ENCODE data around the gene IRF2BP2.
"Not testable (repeated sequence)": the region's sequence is repeated elsewhere in the genome, so short reads cannot be mapped to it uniquely, and the experiment has no call there.

IRF2BP2 gene

DNA sequence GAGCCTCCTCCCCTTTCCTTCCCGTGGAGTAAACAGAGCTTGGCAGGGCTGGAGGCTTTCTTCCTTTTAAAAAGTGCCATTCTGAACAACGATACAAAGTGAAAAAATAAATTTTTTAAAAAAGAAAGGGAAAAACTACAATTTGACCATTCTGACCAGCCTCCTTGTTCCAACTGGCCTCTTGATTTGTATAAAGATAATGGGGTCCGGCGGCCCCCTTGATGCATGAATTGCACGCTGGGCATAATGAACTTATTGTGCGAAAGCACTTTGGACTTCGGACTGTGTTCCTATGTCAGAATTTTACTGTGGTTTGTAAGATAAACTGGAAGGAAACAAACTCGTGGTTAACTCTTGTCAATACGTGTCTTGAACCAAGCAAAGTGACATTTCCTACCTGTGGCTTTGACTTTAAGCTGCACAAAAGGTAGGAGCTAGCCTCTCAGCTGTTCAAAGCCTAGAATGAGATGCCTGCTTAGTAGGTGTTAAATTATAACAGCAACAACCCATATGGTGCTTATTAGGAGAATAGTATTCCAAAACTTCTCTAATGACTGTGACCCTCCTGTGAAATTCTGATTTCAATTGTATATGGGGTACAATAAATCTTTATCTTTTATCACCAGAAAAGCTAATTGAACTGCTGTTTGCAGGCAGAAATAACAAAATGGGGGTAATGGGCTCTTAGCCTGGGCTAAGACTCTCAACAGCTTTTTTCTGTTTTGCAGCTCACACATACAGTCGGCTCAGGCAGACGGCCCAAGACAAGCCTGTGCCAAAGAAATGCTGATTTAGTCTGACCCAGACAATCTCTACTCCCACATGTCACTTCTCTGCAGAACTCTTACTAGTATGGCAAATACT is 9.3 kb downstream of the IRF2BP2 start:
- no peak for DNase-seq

GRCh38 chr1:234599617-234600417 is 10.2 kb downstream of the IRF2BP2 start:
- peak; percentile 88 for DNase-seq

GRCh38 chr1:234598974-234599616 is 10.9 kb downstream of the IRF2BP2 start:
- DNase-seq: no peak

- DNase-seq: no peak
These were observed 12.1 kb downstream of the IRF2BP2 start for GRCh38 chr1:234597894-234598293.

GRCh38 chr1:234595899-234596298 is 14.1 kb downstream of the IRF2BP2 start:
- DNase-seq: no peak

- not testable (repeated sequence) for DNase-seq
These were observed 15.4 kb downstream of the IRF2BP2 start for GRCh38 chr1:234594575-234594974.

DNA sequence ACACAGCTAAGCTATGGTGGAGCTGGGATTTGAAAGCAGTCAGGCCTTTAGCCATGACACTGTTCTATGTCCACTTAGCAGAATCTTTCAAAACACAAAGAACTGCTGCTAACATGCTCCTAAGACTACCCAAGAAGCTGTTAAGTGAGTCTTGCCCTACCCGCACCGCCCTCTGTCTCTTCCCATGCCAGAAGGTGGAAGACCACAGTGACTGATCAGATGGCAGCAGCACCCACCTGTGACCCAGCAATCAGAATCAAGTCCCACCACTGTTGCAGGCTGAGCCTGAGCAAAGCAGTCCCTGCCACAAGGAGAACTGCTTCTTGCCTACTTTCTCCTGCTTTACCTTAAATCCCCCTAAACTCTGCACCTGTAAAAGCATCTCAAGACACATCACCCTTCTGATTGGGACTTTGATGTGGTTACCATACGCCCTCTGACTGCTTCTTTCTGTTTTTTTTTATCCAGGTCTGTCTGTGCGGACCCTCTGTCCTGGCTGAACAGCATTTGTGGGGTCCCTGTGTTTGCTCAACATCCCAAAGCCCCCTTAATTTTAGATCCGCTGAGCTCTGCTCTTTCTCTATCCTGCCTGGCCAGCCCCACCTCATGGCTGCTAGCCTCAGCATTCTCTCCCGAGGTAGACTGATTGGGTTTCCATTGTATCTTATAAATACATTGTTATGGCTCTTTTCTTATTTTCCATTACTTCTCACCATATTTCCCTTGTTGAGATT is 16.0 kb downstream of the IRF2BP2 start:
- DNase-seq: no peak

- DNase-seq: no peak
These were observed 16.9 kb downstream of the IRF2BP2 start for GRCh38 chr1:234593109-234593508.

DNA sequence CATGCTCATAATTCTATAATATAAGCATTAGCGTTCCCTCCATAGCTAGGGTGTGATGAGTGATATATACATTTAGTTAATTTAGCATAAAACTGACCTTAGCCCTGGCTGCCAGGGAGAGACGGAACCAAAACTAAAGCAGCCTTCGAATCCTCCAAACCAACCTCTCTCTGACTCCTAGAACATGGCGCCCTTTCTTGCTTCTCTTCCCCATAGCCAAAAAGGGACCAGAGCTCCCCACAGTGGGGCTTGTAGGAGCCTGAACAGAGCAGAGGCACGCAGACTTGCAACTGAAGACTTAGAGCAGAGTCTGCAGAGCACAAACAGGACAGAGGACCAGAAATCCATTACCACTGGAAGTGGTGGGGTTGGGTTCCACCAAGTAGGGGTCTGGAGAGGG is 17.7 kb downstream of the IRF2BP2 start:
- DNase-seq: no peak

- no peak for DNase-seq
These were observed 18.8 kb downstream of the IRF2BP2 start for GRCh38 chr1:234591131-234591530.

DNA sequence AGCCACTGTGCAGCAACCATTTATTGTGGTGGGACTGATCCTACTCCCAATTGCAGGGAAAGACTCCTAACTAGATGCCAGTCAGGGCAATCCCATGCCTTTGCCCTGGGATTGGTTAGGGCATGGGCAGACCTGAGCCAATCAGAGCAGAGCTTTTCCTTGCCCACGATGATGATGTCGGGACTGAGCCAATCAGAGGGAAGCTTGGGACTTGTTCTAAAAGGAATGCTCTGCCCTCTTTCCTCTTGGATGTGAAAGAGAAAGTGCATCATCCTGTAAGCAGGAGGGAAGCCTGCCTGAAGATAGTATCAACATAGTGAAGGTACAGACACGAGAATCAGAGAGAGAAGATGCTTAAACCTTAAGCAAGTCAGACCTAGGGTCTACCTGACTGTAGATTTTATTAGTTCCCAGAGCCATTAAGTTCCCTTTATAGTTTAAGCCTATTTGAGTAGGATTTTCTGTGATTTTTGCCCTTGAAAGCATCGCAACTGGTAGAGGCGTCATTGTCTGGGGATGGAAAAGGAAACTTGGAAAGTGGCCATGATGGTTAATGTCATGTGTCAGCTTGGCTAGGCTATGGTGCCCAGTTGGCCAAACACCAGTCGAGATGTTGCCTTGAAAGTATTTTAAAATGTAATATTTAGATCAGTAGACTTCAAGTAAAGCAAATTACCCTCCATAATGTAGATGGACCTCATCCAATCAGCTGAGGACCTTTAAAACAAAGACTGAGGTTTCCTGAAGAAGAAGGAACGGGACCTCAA is 19.9 kb downstream of the IRF2BP2 start:
- DNase-seq: no peak

- DNase-seq: no peak
These were observed 20.7 kb downstream of the IRF2BP2 start for GRCh38 chr1:234589064-234589800.

DNA sequence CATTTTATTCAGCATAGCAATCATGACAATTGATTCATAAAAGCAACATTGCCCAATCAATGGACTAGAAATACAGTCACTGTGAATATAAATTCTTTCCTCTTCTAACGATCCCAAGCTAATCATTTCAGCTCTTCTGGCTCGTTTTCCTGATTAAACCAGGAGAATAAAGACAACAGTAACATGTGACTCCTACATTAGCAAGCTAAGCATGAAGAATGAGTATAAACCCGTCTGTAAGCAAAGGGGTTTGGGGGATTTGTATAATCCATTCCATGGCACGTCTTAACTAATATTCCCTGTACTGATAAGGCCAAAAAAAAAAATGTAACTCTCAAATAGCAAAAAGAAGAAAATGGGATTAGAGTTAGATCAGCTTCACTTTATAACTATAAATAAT is 21.6 kb downstream of the IRF2BP2 start:
- no peak for DNase-seq

DNA sequence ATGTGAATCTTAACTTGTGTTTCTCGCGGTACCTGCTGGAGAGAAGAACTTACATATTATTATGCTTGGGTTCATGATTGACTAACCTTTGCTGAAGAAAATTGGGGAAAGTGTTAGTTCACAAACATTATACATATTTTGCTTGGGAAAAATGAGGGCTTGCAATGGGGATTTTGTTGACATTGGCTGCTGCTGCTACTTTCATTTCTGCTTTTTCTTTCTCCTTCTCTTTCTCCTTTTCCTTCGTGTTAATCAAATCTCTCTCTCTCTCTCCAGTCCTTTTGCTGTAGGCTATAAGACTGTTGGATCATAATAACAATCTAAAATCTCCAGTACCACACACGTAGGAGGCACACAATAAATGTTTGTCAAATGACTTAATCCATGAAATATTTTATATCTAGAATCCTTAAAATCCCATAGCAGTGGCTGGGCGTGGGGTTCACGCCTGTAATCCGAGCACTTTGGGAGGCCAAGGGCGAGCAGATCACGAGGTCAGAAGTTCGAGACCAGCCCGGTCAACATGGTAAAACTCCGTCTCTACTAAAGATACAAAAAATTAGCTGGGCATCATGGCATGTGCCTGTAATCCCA is 23.0 kb downstream of the IRF2BP2 start:
- DNase-seq: no peak

- DNase-seq: no peak
These were observed 23.7 kb downstream of the IRF2BP2 start for GRCh38 chr1:234586304-234586703.

DNA sequence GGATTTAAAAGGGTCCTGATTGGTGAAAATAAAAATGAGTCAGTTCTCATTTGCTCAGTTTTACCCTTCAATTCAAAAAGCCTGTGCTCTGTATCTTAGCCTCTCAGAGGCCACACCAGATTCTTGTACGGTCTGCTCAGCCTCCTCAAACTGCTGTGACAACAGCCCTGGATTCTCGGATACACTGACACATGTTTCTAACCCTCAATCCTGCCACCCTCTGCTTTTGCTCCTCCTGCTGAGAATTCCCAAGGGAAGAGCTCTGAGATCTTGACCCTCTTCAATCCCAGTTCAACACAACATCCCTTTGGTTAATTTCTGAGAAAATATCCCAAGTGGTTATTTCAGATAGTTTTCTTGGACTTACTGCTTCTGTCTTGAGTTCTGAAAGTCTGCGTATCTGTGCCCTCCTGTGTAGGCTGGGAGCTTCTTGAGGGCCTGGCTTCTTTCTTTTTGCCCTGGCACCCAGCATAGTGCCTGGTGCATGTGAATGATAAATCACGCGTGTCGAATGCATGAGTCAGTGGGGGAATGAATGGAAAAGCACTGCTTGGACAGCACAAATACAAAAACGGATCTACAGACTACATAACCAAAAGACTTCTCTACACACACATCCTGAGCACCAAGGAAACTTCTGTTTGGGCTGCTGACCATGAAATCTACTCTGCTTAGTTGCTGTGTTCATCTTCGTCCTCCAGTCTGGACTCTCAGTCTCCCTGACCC is 24.5 kb downstream of the IRF2BP2 start:
- DNase-seq: no peak

DNA sequence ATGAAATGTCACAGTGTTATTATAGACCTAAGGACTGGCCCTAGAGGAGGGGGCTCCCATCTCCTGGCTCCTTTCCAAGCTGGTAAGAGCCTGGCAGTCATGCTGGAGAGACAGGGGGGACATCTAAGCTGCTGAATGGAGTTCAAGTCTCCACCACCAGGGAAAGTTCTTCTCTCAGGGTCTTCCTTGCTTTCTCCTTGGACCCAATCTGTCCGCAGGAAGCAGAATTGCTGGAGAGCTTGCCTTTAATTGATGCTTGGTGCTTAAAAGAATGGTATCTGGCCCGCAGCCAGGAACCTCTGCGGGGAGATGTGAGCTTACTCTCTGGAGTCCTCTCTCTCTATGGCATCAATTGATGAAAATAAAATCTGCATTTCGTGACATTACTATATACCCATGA is 25.1 kb downstream of the IRF2BP2 start:
- no peak for DNase-seq

DNA sequence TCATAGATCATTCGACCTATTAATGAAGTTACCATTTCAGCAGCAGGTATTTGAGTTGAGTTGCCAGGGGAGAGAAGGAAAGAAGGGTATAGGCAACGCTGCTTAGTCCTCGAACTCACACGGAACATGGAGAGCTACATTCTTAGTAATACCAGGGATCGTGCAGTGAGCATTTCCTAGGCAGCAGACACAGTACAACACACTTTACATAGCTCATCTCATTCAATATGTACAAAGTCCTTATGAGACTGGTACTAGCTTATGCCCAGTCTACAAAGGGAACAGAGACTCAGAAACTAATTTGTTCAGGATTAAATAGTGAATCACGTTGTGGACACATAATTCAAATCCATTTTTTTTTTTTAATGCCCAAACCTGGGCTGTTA is 25.6 kb downstream of the IRF2BP2 start:
- no peak for DNase-seq

GRCh38 chr1:234583755-234584419 is 26.1 kb downstream of the IRF2BP2 start:
- DNase-seq: no peak

All from NCI-H2029 (cell line).